ENCODE measurements around the gene RPTN. TPM values are rescaled to one million over a fixed set of nuclear protein-coding genes. Genes with fewer than 3 reads are reported as not detected.
A peak's percentile ranks its signal among the peaks of the same experiment; 100 is the strongest.

The RPTN gene
- polyA plus RNA-seq, 3 donors, result not detected

- H3K27me3 ChIP-seq (ENCODE audit: control insufficient read depth in 2 of 2, insufficient read depth in 2 of 2, low read length in 2 of 2), result peaks cover 22 to 43% of the 10 kb centered on the region in 2 donors
- no peaks in the 10 kb centered on the region for H3K36me3 ChIP-seq (replicated peaks in 1 of 2; ENCODE audit: control insufficient read depth in 1 of 2, insufficient read depth in 2 of 2, low read length in 2 of 2)
- no peak overlapping the region for H3K4me3 ChIP-seq (replicated peaks in 1 of 3; ENCODE audit: low read depth in 2 of 3, low read length in 3 of 3)
- no peak for DNase-seq
- no peak overlapping the region for H3K27ac ChIP-seq (ENCODE audit: low read depth in 1 of 2, low read length in 2 of 2)
- peaks cover 2 to 5% of the 10 kb centered on the region in 2 donors for H3K9me3 ChIP-seq (replicated peaks in 1 of 2; ENCODE audit: control insufficient read depth in 1 of 2, insufficient read depth in 1 of 2, low read length in 2 of 2)
- H4K20me1 ChIP-seq (ENCODE audit: insufficient read depth, low read length), result no peaks in the 10 kb centered on the region
- H3K4me3 Mint-ChIP-seq, result no peak overlapping the region
- H3K27me3 Mint-ChIP-seq (ENCODE audit: low read depth in 3 of 3), result peaks cover 29 to 74% (median 31%) of the 10 kb centered on the region in 3 donors
- no peak overlapping the region for H2AFZ ChIP-seq (ENCODE audit: insufficient read depth, low read depth, low read length, poor library complexity, severe bottlenecking)
- peaks cover 0 to 11% (median 6%) of the 10 kb centered on the region in 7 donors for H3K9me3 Mint-ChIP-seq
- no peaks in the 10 kb centered on the region for H3K4me1 Mint-ChIP-seq
- H3K79me2 ChIP-seq (ENCODE audit: insufficient read depth, low read length), result no peaks in the 10 kb centered on the region
- no peaks in the 10 kb centered on the region for H3K4me1 ChIP-seq (ENCODE audit: control insufficient read depth in 1 of 2, insufficient read depth in 2 of 2, low read length in 2 of 2)
- TF ChIP-seq CTCF (IDR thresholded peaks at IDR 0.05), result no peak
- peak overlapping the region in 1 of 7 donors; percentile 17 for H3K27ac Mint-ChIP-seq
- no peaks in the 10 kb centered on the region for H3K36me3 Mint-ChIP-seq
- intact Hi-C loops (cut with micrococcal nuclease), result no loop called here
- no peak overlapping the region for H3K4me2 ChIP-seq (replicated peaks; ENCODE audit: extremely low read depth, low read length, poor library complexity, severe bottlenecking)
- H3K9ac ChIP-seq (ENCODE audit: insufficient read depth, low read length, poor library complexity, severe bottlenecking), result no peak overlapping the region
Measured at GRCh38 chr1:152137215-152137614, 21.8 kb downstream of the RPTN start.

GRCh38 chr1:152130186-152130585 lies 28.8 kb downstream of the RPTN start:
- peaks cover 12 to 45% of the 10 kb centered on the region in 2 donors for H3K27me3 ChIP-seq (ENCODE audit: control insufficient read depth in 2 of 2, insufficient read depth in 2 of 2, low read length in 2 of 2)

More at GRCh38 chr1:152130186-152130585, 28.8 kb downstream of the RPTN start:
- Mint-ChIP-seq H3K27ac (no peak overlapping the region), H3K27me3 (ENCODE audit: low read depth in 3 of 3) (peaks cover 27 to 50% (median 30%) of the 10 kb centered on the region in 3 donors), H3K36me3 (no peaks in the 10 kb centered on the region), H3K4me1 (peaks cover 2% of the 10 kb centered on the region), H3K9me3 (peaks cover 0 to 11% (median 6%) of the 10 kb centered on the region in 7 donors), H3K4me3 (peak overlapping the region in 1 of 2 donors; percentile 27)
- Histone ChIP-seq H3K4me3 (replicated peaks in 1 of 3; ENCODE audit: low read depth in 2 of 3, low read length in 3 of 3) (no peak overlapping the region), H3K79me2 (ENCODE audit: insufficient read depth, low read length) (no peaks in the 10 kb centered on the region), H4K20me1 (ENCODE audit: insufficient read depth, low read length) (no peaks in the 10 kb centered on the region), H3K9ac (ENCODE audit: insufficient read depth, low read length, poor library complexity, severe bottlenecking) (no peak overlapping the region), H3K27ac (ENCODE audit: low read depth in 1 of 2, low read length in 2 of 2) (no peak overlapping the region), H3K36me3 (replicated peaks in 1 of 2; ENCODE audit: control insufficient read depth in 1 of 2, insufficient read depth in 2 of 2, low read length in 2 of 2) (no peaks in the 10 kb centered on the region), H3K9me3 (replicated peaks in 1 of 2; ENCODE audit: control insufficient read depth in 1 of 2, insufficient read depth in 1 of 2, low read length in 2 of 2) (peaks cover 5 to 7% of the 10 kb centered on the region in 2 donors), H2AFZ (ENCODE audit: insufficient read depth, low read depth, low read length, poor library complexity, severe bottlenecking) (no peak overlapping the region), H3K4me1 (ENCODE audit: control insufficient read depth in 1 of 2, insufficient read depth in 2 of 2, low read length in 2 of 2) (no peaks in the 10 kb centered on the region), H3K4me2 (replicated peaks; ENCODE audit: extremely low read depth, low read length, poor library complexity, severe bottlenecking) (no peak overlapping the region)
- no peak for TF ChIP-seq CTCF (IDR thresholded peaks at IDR 0.05)
- intact Hi-C loops (cut with micrococcal nuclease), result no loop called here
- no peak for DNase-seq
